ENCODE data around the gene MAP3K8.

- TF ChIP-seq POLR2A (IDR thresholded peaks at IDR 0.05) (no peak), CTCF (IDR thresholded peaks at IDR 0.05 in 4 of 5, conservative IDR thresholded peaks at IDR 0.05 in 1 of 5) (no peak)
Measured at GRCh38 chr10:30488316-30488715, 54.3 kb downstream of the MAP3K8 start.

All from gastrocnemius medialis (tissue), 4 donors.